ENCODE data around the gene SPOCD1.

The SPOCD1 gene

GRCh38 chr1:31800674-31800967 is 15.2 kb downstream of the SPOCD1 start:
- Histone ChIP-seq H3K27ac (ENCODE audit: extremely low read depth, low read depth, low read length) (no peak overlapping the region), H3K9me3 (ENCODE audit: control insufficient read depth, insufficient read depth, low read depth, low read length) (no peaks in the 10 kb centered on the region), H3K4me1 (ENCODE audit: control insufficient read depth, insufficient read depth, low read length) (no peaks in the 10 kb centered on the region), H3K4me3 (ENCODE audit: low read depth, low read length) (no peak overlapping the region), H3K36me3 (ENCODE audit: control insufficient read depth in 2 of 2, insufficient read depth in 1 of 2, low read length in 2 of 2) (no peaks in the 10 kb centered on the region)
- no peak for TF ChIP-seq ZNF416 (tag by site-specific recombination; IDR thresholded peaks at IDR 0.05)
- no peak for TF ChIP-seq ZNF248 (tag by site-specific recombination; IDR thresholded peaks at IDR 0.05)
- no peak for TF ChIP-seq ZBTB11 (tag by site-specific recombination; conservative IDR thresholded peaks at IDR 0.05; ENCODE audit: low read depth)
- no peak for TF ChIP-seq ZNF155 (tag by site-specific recombination; IDR thresholded peaks at IDR 0.05)
- TF ChIP-seq OSR2 (tag by site-specific recombination; IDR thresholded peaks at IDR 0.05) = no peak
- POLR2A ChIA-PET = no interaction called here
- CTCF ChIA-PET = interaction anchor here (3.0 kb wide), 1 partner anchor 11 kb away, joined by 14 read pairs; no protein-coding TSS in a partner anchor

GRCh38 chr1:31799895-31800673 is 15.7 kb downstream of the SPOCD1 start:
- POLR2A ChIA-PET = interaction anchor here (1.3 kb wide), 1 partner anchor 156 kb away, joined by 3 read pairs; no protein-coding TSS in a partner anchor
- no peaks in the 10 kb centered on the region for H3K9me3 ChIP-seq (ENCODE audit: control insufficient read depth, insufficient read depth, low read depth, low read length)
- H3K36me3 ChIP-seq (ENCODE audit: control insufficient read depth in 2 of 2, insufficient read depth in 1 of 2, low read length in 2 of 2) = no peaks in the 10 kb centered on the region
- H3K27ac ChIP-seq (ENCODE audit: extremely low read depth, low read depth, low read length) = no peak overlapping the region
- CTCF ChIA-PET = interaction anchor here (0.7 to 3.0 kb wide), 3 partner anchors 11 to 263 kb away, joined by 3 to 14 read pairs (median 3); no protein-coding TSS in a partner anchor
- TF ChIP-seq GLIS1 (tag by site-specific recombination; IDR thresholded peaks at IDR 0.05) = peak; percentile 70
- 0 out of 2 replicates have a peak, but pooled peaks have one; percentile 13 for TF ChIP-seq EGR2 (tag by site-specific recombination; IDR thresholded peaks at IDR 0.05; ENCODE audit: low read depth)
- TF ChIP-seq ZBTB44 (tag by site-specific recombination; IDR thresholded peaks at IDR 0.05) = no peak
- H3K4me1 ChIP-seq (ENCODE audit: control insufficient read depth, insufficient read depth, low read length) = no peaks in the 10 kb centered on the region
- H3K4me3 ChIP-seq (ENCODE audit: low read depth, low read length) = no peak overlapping the region

GRCh38 chr1:31799196-31799894 is 16.5 kb downstream of the SPOCD1 start:
- TF ChIP-seq YY1 (tag by site-specific recombination; IDR thresholded peaks at IDR 0.05) = no peak
- POLR2A ChIA-PET = interaction anchor here (1.3 kb wide), 1 partner anchor 156 kb away, joined by 3 read pairs; no protein-coding TSS in a partner anchor
- Histone ChIP-seq H3K4me1 (ENCODE audit: control insufficient read depth, insufficient read depth, low read length) (no peaks in the 10 kb centered on the region), H3K36me3 (ENCODE audit: control insufficient read depth in 2 of 2, insufficient read depth in 1 of 2, low read length in 2 of 2) (no peaks in the 10 kb centered on the region), H3K27ac (ENCODE audit: extremely low read depth, low read depth, low read length) (no peak overlapping the region), H3K9me3 (ENCODE audit: control insufficient read depth, insufficient read depth, low read depth, low read length) (no peaks in the 10 kb centered on the region), H3K4me3 (ENCODE audit: low read depth, low read length) (no peak overlapping the region)
- CTCF ChIA-PET = interaction anchor here (0.6 to 3.0 kb wide), 4 partner anchors 10 to 263 kb away, joined by 3 to 14 read pairs (median 3); no protein-coding TSS in a partner anchor

Data from HEK293 (cell line).